Brain microvascular endothelial cell (primary cell): ENCODE data around the gene RAB40C.

Experiments
- DNase-seq: peaks from one replicate; pipeline ENCODE4 v3.0.0-alpha.2; 2020
- H3K27ac ChIP-seq: fragments of 250-450 bp; sonication (Bioruptor Pico); 2 replicates; pipeline ENCODE4 v1.5.1; 2020; ENCODE audit warnings: mild to moderate bottlenecking, moderate library complexity
- H3K27me3 ChIP-seq: fragments of 250-450 bp; sonication (Bioruptor Pico); replicated peaks from 2 replicates; pipeline ENCODE4 v1.5.1; 2020; ENCODE audit warnings: mild to moderate bottlenecking
- H3K36me3 ChIP-seq: fragments of 250-450 bp; sonication (Bioruptor Pico); replicated peaks from 2 replicates; pipeline ENCODE4 v1.5.1; 2020; ENCODE audit warnings: mild to moderate bottlenecking
- H3K4me3 ChIP-seq: 2 replicates; pipeline ENCODE4 v1.5.1; 2011; ENCODE audit warnings: low read depth, mild to moderate bottlenecking, control low read depth, low read length, moderate library complexity
- CTCF ChIP-seq: IDR thresholded peaks from 2 replicates; pipeline ENCODE4 v1.5.1; 2011; ENCODE audit warnings: low read depth, mild to moderate bottlenecking, moderate library complexity, low read length, control low read depth, inconsistent platforms; ENCODE audit errors: missing control alignments
- in situ Hi-C: cut with HindIII; loops from 2 replicates; pipeline ENCODE4 v1.10.0; 2017; ENCODE audit warnings: low sequenced_read_pairs, low pct_ligation_motif_present

Gene RAB40C

GRCh38 chr16:633336-634050 is 43.6 kb downstream of the RAB40C start:
- in situ Hi-C loops: no loop called here
- no peaks in the 10 kb centered on the region for H3K27me3 ChIP-seq
- no peak for TF ChIP-seq CTCF
- no peak for DNase-seq
- H3K27ac ChIP-seq: no peak overlapping the region
- H3K4me3 ChIP-seq: no peak overlapping the region
- H3K36me3 ChIP-seq: peaks cover 9% of the 10 kb centered on the region

- DNase-seq: no peak
- Histone ChIP-seq H3K27me3 (no peaks in the 10 kb centered on the region), H3K36me3 (peaks cover 9% of the 10 kb centered on the region), H3K4me3 (no peak overlapping the region), H3K27ac (no peak overlapping the region)
- TF ChIP-seq CTCF: no peak
- in situ Hi-C loops: no loop called here
These were observed 44.3 kb downstream of the RAB40C start for GRCh38 chr16:634051-634670.

- H3K36me3 ChIP-seq: peaks cover 9% of the 10 kb centered on the region
- H3K4me3 ChIP-seq: peak overlapping the region; percentile 81
- TF ChIP-seq CTCF: no peak
- H3K27ac ChIP-seq: no peak overlapping the region
- no peak for DNase-seq
- no peaks in the 10 kb centered on the region for H3K27me3 ChIP-seq
- in situ Hi-C loops: no loop called here
These were observed 45.1 kb downstream of the RAB40C start for GRCh38 chr16:634996-635395.

- no peak for DNase-seq
- H3K27me3 ChIP-seq: no peaks in the 10 kb centered on the region
- peak overlapping the region; percentile 81 for H3K4me3 ChIP-seq
- H3K27ac ChIP-seq: peak overlapping the region; percentile 61
- peaks cover 9% of the 10 kb centered on the region for H3K36me3 ChIP-seq
- in situ Hi-C loops: no loop called here
- no peak for TF ChIP-seq CTCF
These were observed 45.8 kb downstream of the RAB40C start for GRCh38 chr16:635573-636205.

GRCh38 chr16:636206-637080 is 46.6 kb downstream of the RAB40C start, which contains the start of gene METTL26:
Gene METTL26 (minus strand): TSS chr16:636305. CDS start chr16:636290, 15 bp downstream.
- DNase-seq: peak; percentile 91
- no peak for TF ChIP-seq CTCF
- H3K27me3 ChIP-seq: no peaks in the 10 kb centered on the region
- in situ Hi-C loops: no loop called here
- peak within 1 kb of the TSS; percentile 61 for H3K27ac ChIP-seq
- peaks cover 9% of the 10 kb centered on the region for H3K36me3 ChIP-seq
- H3K4me3 ChIP-seq: peak within 1 kb of the TSS; percentile 81
